ENCODE measurements around the gene PDE1A.

GRCh38 chr2:182252534-182252933 lies 174.3 kb downstream of the PDE1A start:
- TF ChIP-seq CTCF (IDR thresholded peaks at IDR 0.05): no peak
- TF ChIP-seq POLR2AphosphoS5 (IDR thresholded peaks at IDR 0.05): no peak

All from prostate gland (tissue), 2 donors.